MCF 10A (cell line): ENCODE data around the gene LRP1B. TPM values are rescaled to one million over a fixed set of nuclear protein-coding genes. Genes with fewer than 3 reads are reported as not detected.
A peak's percentile ranks its signal among the peaks of the same experiment; 100 is the strongest.

Experiments used
- BruUV-seq: library from RNA; stranded (reverse); fragments of 400-500 nt; replicated peaks from 2 replicates; lab custom pipeline; 2021; lab: Mats Ljungman, UMichigan
- CTCF ChIA-PET: fragments of 300-600 bp; sonication (Branson Sonifier 250); formaldehyde crosslinking; extraction: SDS; loops from one replicate; lab custom pipeline; 2021; ENCODE audit warnings: antibody characterized with exemption, inconsistent platforms; lab: Yijun Ruan, JAX
- POLR2A ChIA-PET: fragments of 300-600, 350-650 bp; sonication (Branson Sonifier 250); formaldehyde crosslinking; extraction: SDS; loops from one replicate; lab custom pipeline; 2020; ENCODE audit warnings: antibody characterized with exemption, inconsistent platforms; lab: Yijun Ruan, JAX
- DNase-seq: peaks from one replicate; pipeline ENCODE4 v3.0.0-alpha.2; 2018; ENCODE audit not compliant: unreplicated experiment
- H3K27ac Mint-ChIP-seq: one replicate; pipeline ENCODE4 v1.8.0; 2022; ENCODE audit warnings: mild to moderate bottlenecking, low read depth, mixed read lengths; ENCODE audit not compliant: unreplicated experiment
- H3K27me3 Mint-ChIP-seq: one replicate; pipeline ENCODE4 v1.8.0; 2022; ENCODE audit warnings: mixed read lengths; ENCODE audit not compliant: insufficient read depth, unreplicated experiment
- H3K36me3 Mint-ChIP-seq: one replicate; pipeline ENCODE4 v1.8.0; 2022; ENCODE audit warnings: mild to moderate bottlenecking, moderate library complexity, mixed read lengths; ENCODE audit not compliant: insufficient read depth, unreplicated experiment
- H3K4me1 Mint-ChIP-seq: one replicate; pipeline ENCODE4 v1.8.0; 2022; ENCODE audit warnings: mixed read lengths; ENCODE audit not compliant: insufficient read depth, unreplicated experiment
- H3K4me3 Mint-ChIP-seq: one replicate; pipeline ENCODE4 v1.8.0; 2022; ENCODE audit warnings: mild to moderate bottlenecking, moderate library complexity, mixed read lengths; ENCODE audit not compliant: unreplicated experiment
- H3K9me3 Mint-ChIP-seq: one replicate; pipeline ENCODE4 v1.8.0; 2022; ENCODE audit warnings: mixed read lengths; ENCODE audit not compliant: unreplicated experiment
- CTCF ChIP-seq: fragments of 200-600 bp; IDR thresholded peaks from one replicate; pipeline ENCODE4 v1.8.0; 2022; ENCODE audit warnings: antibody characterized with exemption, mild to moderate bottlenecking; ENCODE audit not compliant: unreplicated experiment
- intact Hi-C: fragments of 100-400 bp; cut with micrococcal nuclease; formaldehyde crosslinking; loops from 2 replicates; pipeline ENCODE4 v1.14.1; 2022
- total RNA-seq: library from RNA; stranded (reverse); gene quantifications from 2 replicates; pipeline ENCODE4 v1.2.3, GENCODE V29; 2022

LRP1B gene
- total RNA-seq, 1 experiment from 2014 or later, result not detected

- no TSS peak for BruUV-seq
- intact Hi-C loops, result loop anchor here (10.0 kb wide), 1 partner anchor 226 kb away; no protein-coding TSS in a partner anchor
These were observed 9.6 kb upstream of the LRP1B start for GRCh38 chr2:142140434-142140845.

GRCh38 chr2:142139384-142139783 lies 8.6 kb upstream of the LRP1B start:
- ChIA-PET POLR2A (interaction anchor here (1.7 kb wide), 1 partner anchor 9 kb away, joined by 5 read pairs; the partner anchor contains the start of gene LRP1B), CTCF (interaction anchor here (0.7 to 1.7 kb wide), 6 partner anchors 8 to 1189 kb away, joined by 3 to 4 read pairs (median 4); partner anchors contain the start of gene LRP1B)
- H3K27ac Mint-ChIP-seq, result no peak overlapping the region
- no peaks in the 10 kb centered on the region for H3K4me1 Mint-ChIP-seq
- H3K4me3 Mint-ChIP-seq, result no peak overlapping the region
- intact Hi-C loops, result no loop called here
- peaks cover 86% of the 10 kb centered on the region for H3K27me3 Mint-ChIP-seq
- BruUV-seq, result no TSS peak
- no peak for DNase-seq
- no peaks in the 10 kb centered on the region for H3K36me3 Mint-ChIP-seq
- H3K9me3 Mint-ChIP-seq, result no peaks in the 10 kb centered on the region
- TF ChIP-seq CTCF, result no peak

More at GRCh38 chr2:142140434-142140845, 9.6 kb upstream of the LRP1B start:
- CTCF ChIA-PET, result interaction anchor here (0.6 to 1.7 kb wide), 8 partner anchors 9 to 1842 kb away, joined by 3 to 5 read pairs (median 3); partner anchors contain the start of gene LRP1B
- Mint-ChIP-seq H3K27ac (no peak overlapping the region), H3K4me1 (no peaks in the 10 kb centered on the region), H3K9me3 (no peaks in the 10 kb centered on the region), H3K27me3 (peaks cover 86% of the 10 kb centered on the region), H3K36me3 (no peaks in the 10 kb centered on the region), H3K4me3 (no peak overlapping the region)
- DNase-seq, result peak; percentile 27
- peak; percentile 68 for TF ChIP-seq CTCF
- POLR2A ChIA-PET, result interaction anchor here (1.7 kb wide), 1 partner anchor 10 kb away, joined by 5 read pairs; the partner anchor contains the start of gene LRP1B

DNA sequence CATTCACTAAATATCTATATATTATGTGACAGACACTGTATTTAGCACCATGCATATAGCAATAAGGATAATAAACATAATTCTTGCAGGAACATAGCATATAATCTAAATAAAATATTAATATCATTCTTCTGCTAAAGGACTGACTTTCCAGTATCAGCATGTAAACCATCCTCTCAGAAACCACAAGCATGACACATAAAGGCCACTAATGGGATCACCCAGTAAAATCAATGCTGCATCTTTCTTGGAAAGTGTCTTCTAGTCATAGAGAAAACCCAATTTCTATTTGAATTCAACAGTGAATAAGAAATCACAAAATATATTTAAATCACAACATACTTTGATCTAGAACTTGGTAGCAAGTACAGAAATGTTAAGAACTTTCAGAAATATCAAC lies 5.8 kb upstream of the LRP1B start:
- BruUV-seq, result no TSS peak
- Mint-ChIP-seq H3K36me3 (no peaks in the 10 kb centered on the region), H3K4me3 (no peak overlapping the region), H3K9me3 (no peaks in the 10 kb centered on the region), H3K27me3 (peaks cover 81% of the 10 kb centered on the region), H3K27ac (no peak overlapping the region), H3K4me1 (no peaks in the 10 kb centered on the region)
- DNase-seq, result no peak
- ChIA-PET POLR2A (no interaction called here), CTCF (interaction anchor here (1.3 kb wide), 1 partner anchor 8 kb away, joined by 4 read pairs; no protein-coding TSS in a partner anchor)
- TF ChIP-seq CTCF, result no peak
- intact Hi-C loops, result no loop called here

DNA sequence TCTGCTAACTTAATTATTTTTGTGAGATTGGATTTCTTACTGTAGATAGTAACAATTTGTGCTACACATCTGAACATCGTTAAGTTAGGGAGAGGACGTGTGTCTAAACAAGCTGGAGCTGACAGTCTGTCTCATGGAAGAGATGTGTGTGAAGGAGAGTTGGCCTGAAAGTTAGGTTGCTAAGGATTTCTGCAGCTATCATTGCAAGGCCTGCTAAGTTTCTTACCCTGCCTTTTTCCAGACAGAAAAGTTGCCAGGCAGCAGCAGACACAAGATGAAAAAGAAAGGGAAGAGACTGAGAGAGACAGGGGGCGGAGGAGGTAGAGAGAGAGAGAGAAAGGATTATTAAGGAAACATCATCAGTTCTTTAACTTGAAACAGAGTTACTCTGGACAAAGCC lies 4.1 kb upstream of the LRP1B start:
- no peak overlapping the region for H3K27ac Mint-ChIP-seq
- no peaks in the 10 kb centered on the region for H3K36me3 Mint-ChIP-seq
- intact Hi-C loops, result no loop called here
- H3K4me3 Mint-ChIP-seq, result no peak overlapping the region
- peaks cover 6% of the 10 kb centered on the region for H3K4me1 Mint-ChIP-seq
- TF ChIP-seq CTCF, result no peak
- POLR2A ChIA-PET, result no interaction called here
- no TSS peak for BruUV-seq
- H3K27me3 Mint-ChIP-seq, result peaks cover 90% of the 10 kb centered on the region
- CTCF ChIA-PET, result interaction anchor here (0.7 kb wide), 1 partner anchor 224 kb away, joined by 5 read pairs; no protein-coding TSS in a partner anchor
- H3K9me3 Mint-ChIP-seq, result no peaks in the 10 kb centered on the region
- no peak for DNase-seq
